ENCODE data around the gene NEK7. TPM values are rescaled to one million over a fixed set of nuclear protein-coding genes. Genes with fewer than 3 reads are reported as not detected.
"Not testable (repeated sequence)": the region's sequence is repeated elsewhere in the genome, so short reads cannot be mapped to it uniquely, and the experiment has no call there.

NEK7 gene
- polyA plus RNA-seq, 1 donor from 2014 or later, result 3.3 TPM

- Histone ChIP-seq H3K36me3 (ENCODE audit: insufficient read depth, low read length) (no peaks in the 10 kb centered on the region), H3K27me3 (ENCODE audit: insufficient read depth, low read depth, low read length) (no peaks in the 10 kb centered on the region), H3K9me3 (ENCODE audit: low read length) (no peaks in the 10 kb centered on the region), H4K20me1 (ENCODE audit: insufficient read depth) (no peaks in the 10 kb centered on the region), H2AFZ (ENCODE audit: low read depth, low read length) (no peak overlapping the region), H3K9me2 (ENCODE audit: insufficient read depth, low read length) (no peaks in the 10 kb centered on the region), H3K79me2 (replicated peaks; ENCODE audit: insufficient read depth, low read length) (no peaks in the 10 kb centered on the region), H3K4me2 (ENCODE audit: low read length) (no peak overlapping the region), H3K4me3 (ENCODE audit: low read length) (no peak overlapping the region), H3K27ac (ENCODE audit: low read length) (no peak overlapping the region), H3K9ac (ENCODE audit: low read length) (no peak overlapping the region), H3F3A (ENCODE audit: insufficient read depth, low read length, poor library complexity, severe bottlenecking) (peaks cover 12% of the 10 kb centered on the region)
- TF ChIP-seq EZH2 (IDR thresholded peaks at IDR 0.05; ENCODE audit: borderline replicate concordance, insufficient read depth, low read length, poor library complexity, severe bottlenecking) (no peak), EP300 (conservative IDR thresholded peaks at IDR 0.05; ENCODE audit: poor library complexity, severe bottlenecking) (peak; percentile 46)
These were observed 143.7 kb downstream of the NEK7 start for GRCh38 chr1:198300451-198300850.

GRCh38 chr1:198304431-198304830 lies 147.6 kb downstream of the NEK7 start:
- H3K27ac ChIP-seq (ENCODE audit: low read length), result no peak overlapping the region
- TF ChIP-seq TAF1 (IDR thresholded peaks at IDR 0.05; ENCODE audit: low read depth), result no peak
- TF ChIP-seq, protein P1, sequence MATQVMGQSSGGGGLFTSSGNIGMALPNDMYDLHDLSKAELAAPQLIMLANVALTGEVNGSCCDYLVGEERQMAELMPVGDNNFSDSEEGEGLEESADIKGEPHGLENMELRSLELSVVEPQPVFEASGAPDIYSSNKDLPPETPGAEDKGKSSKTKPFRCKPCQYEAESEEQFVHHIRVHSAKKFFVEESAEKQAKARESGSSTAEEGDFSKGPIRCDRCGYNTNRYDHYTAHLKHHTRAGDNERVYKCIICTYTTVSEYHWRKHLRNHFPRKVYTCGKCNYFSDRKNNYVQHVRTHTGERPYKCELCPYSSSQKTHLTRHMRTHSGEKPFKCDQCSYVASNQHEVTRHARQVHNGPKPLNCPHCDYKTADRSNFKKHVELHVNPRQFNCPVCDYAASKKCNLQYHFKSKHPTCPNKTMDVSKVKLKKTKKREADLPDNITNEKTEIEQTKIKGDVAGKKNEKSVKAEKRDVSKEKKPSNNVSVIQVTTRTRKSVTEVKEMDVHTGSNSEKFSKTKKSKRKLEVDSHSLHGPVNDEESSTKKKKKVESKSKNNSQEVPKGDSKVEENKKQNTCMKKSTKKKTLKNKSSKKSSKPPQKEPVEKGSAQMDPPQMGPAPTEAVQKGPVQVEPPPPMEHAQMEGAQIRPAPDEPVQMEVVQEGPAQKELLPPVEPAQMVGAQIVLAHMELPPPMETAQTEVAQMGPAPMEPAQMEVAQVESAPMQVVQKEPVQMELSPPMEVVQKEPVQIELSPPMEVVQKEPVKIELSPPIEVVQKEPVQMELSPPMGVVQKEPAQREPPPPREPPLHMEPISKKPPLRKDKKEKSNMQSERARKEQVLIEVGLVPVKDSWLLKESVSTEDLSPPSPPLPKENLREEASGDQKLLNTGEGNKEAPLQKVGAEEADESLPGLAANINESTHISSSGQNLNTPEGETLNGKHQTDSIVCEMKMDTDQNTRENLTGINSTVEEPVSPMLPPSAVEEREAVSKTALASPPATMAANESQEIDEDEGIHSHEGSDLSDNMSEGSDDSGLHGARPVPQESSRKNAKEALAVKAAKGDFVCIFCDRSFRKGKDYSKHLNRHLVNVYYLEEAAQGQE (IDR thresholded peaks at IDR 0.05; ENCODE audit: borderline replicate concordance), result no peak
- no peak for TF ChIP-seq CTCF (IDR thresholded peaks at IDR 0.05; ENCODE audit: poor library complexity, severe bottlenecking)
- no peak for TF ChIP-seq EP300 (conservative IDR thresholded peaks at IDR 0.05; ENCODE audit: poor library complexity, severe bottlenecking)
- TF ChIP-seq EZH2 (IDR thresholded peaks at IDR 0.05; ENCODE audit: borderline replicate concordance, insufficient read depth, low read length, poor library complexity, severe bottlenecking), result no peak
- no peak for TF ChIP-seq POLR2AphosphoS5 (IDR thresholded peaks at IDR 0.05)
- TF ChIP-seq RAD21 (conservative IDR thresholded peaks at IDR 0.05), result no peak
- no peak for TF ChIP-seq MXI1 (conservative IDR thresholded peaks at IDR 0.05; ENCODE audit: poor library complexity, severe bottlenecking)
- TF ChIP-seq SMC3 (conservative IDR thresholded peaks at IDR 0.05; ENCODE audit: poor library complexity), result no peak
- no peaks in the 10 kb centered on the region for H3K36me3 ChIP-seq (ENCODE audit: insufficient read depth, low read length)
- H3F3A ChIP-seq (ENCODE audit: insufficient read depth, low read length, poor library complexity, severe bottlenecking), result no peaks in the 10 kb centered on the region
- no peaks in the 10 kb centered on the region for H3K9me2 ChIP-seq (ENCODE audit: insufficient read depth, low read length)
- H3K9ac ChIP-seq (ENCODE audit: low read length), result no peak overlapping the region
- no peak overlapping the region for H3K4me3 ChIP-seq (ENCODE audit: low read length)
- H3K27me3 ChIP-seq (ENCODE audit: insufficient read depth, low read depth, low read length), result no peaks in the 10 kb centered on the region
- no peaks in the 10 kb centered on the region for H3K79me2 ChIP-seq (replicated peaks; ENCODE audit: insufficient read depth, low read length)
- no peak overlapping the region for H2AFZ ChIP-seq (ENCODE audit: low read depth, low read length)
- H3K9me3 ChIP-seq (ENCODE audit: low read length), result no peaks in the 10 kb centered on the region
- H4K20me1 ChIP-seq (ENCODE audit: insufficient read depth), result no peaks in the 10 kb centered on the region
- peak overlapping the region; percentile 10 for H3K4me2 ChIP-seq (ENCODE audit: low read length)

DNA sequence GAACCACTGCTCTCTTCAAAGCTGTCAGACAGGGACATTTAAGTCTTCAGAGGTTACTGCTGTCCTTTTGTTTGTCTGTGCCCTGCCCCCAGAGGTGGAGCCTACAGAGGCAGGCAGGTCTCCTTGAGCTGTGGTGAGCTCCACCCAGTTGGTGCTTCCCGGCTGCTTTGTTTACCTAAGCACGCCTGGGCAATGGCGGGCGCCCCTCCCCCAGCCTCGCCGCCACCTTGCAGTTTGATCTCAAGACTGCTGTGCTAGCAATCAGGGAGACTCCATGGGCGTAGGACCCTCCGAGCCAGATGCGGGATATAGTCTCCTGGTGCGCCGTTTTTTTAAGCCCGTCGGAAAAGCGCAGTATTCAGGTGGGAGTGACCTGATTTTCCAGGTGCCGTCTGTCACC lies 158.0 kb downstream of the NEK7 start:
- not testable (repeated sequence) for H4K20me1 ChIP-seq (ENCODE audit: insufficient read depth); H3K4me2 ChIP-seq (ENCODE audit: low read length); H3K79me2 ChIP-seq (replicated peaks; ENCODE audit: insufficient read depth, low read length); H3K4me3 ChIP-seq (ENCODE audit: low read length); H3K27ac ChIP-seq (ENCODE audit: low read length); H3K36me3 ChIP-seq (ENCODE audit: insufficient read depth, low read length); H3K9me3 ChIP-seq (ENCODE audit: low read length); H3K9ac ChIP-seq (ENCODE audit: low read length); H2AFZ ChIP-seq (ENCODE audit: low read depth, low read length); H3K27me3 ChIP-seq (ENCODE audit: insufficient read depth, low read depth, low read length); H3K9me2 ChIP-seq (ENCODE audit: insufficient read depth, low read length); H3F3A ChIP-seq (ENCODE audit: insufficient read depth, low read length, poor library complexity, severe bottlenecking)

- not testable (repeated sequence) for H3K36me3 ChIP-seq (ENCODE audit: insufficient read depth, low read length); H3F3A ChIP-seq (ENCODE audit: insufficient read depth, low read length, poor library complexity, severe bottlenecking); H3K9me2 ChIP-seq (ENCODE audit: insufficient read depth, low read length); H3K9ac ChIP-seq (ENCODE audit: low read length); H4K20me1 ChIP-seq (ENCODE audit: insufficient read depth); H3K9me3 ChIP-seq (ENCODE audit: low read length); H3K27me3 ChIP-seq (ENCODE audit: insufficient read depth, low read depth, low read length); H3K4me2 ChIP-seq (ENCODE audit: low read length); H3K4me3 ChIP-seq (ENCODE audit: low read length); H3K27ac ChIP-seq (ENCODE audit: low read length); H3K79me2 ChIP-seq (replicated peaks; ENCODE audit: insufficient read depth, low read length); H2AFZ ChIP-seq (ENCODE audit: low read depth, low read length)
These were observed 158.5 kb downstream of the NEK7 start for GRCh38 chr1:198315331-198315730.

All from neural cell (in vitro differentiated cells).